ENCODE results near the gene BCL7C.

The BCL7C gene

DNA sequence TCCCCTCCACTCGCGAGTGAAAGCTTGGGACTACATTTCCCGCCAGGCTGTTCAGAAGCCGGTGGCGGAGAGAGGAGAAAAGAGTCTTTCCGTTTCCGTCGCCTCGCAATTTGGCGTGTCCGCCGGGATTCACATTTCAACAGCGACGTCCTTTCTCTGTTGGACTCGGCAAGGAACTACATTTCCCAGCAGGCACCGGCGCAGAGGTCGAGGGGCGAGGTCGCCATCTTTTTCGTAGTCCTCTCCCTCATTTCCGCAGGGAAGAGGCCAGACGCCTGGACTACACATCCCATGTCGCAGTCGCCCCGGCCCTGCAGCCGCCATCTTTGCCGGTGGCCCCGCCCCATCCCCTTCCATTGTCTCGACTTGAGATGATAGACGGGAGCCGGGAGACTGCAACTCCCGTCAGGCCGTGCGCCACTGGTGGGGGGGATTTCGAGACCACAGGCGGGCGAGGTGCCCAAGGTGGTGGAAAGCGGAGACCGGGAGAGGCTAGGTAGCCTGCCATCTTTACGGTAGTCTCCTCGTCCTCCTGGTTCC lies 28.6 kb upstream of the BCL7C start:
- peak overlapping the region; percentile 55 for H3K4me3 ChIP-seq (ENCODE audit: low read depth, low read length)
- TF ChIP-seq CTCF (IDR thresholded peaks at IDR 0.05; ENCODE audit: control insufficient read depth, extremely low read depth, insufficient read depth): no peak
- peak; percentile 99 for DNase-seq (ENCODE audit: low read depth)

DNA sequence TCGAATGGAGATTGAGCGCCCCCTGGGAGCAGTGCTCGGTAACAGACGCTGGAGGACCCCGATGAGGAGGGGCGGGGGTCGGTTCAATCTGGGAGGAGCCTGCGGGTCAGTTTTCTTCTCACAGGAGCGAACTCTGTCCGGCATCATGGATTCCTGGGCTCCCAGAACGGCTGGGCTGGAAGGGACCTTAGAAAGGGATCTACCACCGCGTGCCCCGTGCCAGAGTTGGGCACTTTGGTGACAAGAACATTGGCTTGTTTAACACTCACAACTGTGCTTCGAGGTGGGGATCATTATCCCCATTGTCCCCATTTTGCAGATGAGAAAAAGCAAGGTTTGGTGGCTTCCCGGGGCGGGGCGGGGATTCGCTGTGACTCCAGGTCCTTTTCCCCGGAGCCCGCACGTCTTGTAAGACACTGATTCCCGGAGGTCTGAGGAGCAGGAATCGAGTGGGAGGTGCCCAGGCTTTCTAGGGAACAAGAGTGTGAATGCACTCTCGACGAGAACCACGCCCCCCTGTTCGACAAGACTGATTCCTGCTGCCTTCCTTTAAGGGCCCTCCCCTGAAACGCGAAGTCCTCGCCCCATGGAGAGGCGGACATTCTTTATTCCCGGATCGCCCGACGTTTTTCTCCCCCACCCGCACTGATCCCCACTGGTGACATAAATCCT lies 28.0 kb upstream of the BCL7C start:
- DNase-seq (ENCODE audit: low read depth): peak; percentile 73
- peak; percentile 92 for TF ChIP-seq CTCF (IDR thresholded peaks at IDR 0.05; ENCODE audit: control insufficient read depth, extremely low read depth, insufficient read depth)
- H3K4me3 ChIP-seq (ENCODE audit: low read depth, low read length): peak overlapping the region; percentile 55

DNA sequence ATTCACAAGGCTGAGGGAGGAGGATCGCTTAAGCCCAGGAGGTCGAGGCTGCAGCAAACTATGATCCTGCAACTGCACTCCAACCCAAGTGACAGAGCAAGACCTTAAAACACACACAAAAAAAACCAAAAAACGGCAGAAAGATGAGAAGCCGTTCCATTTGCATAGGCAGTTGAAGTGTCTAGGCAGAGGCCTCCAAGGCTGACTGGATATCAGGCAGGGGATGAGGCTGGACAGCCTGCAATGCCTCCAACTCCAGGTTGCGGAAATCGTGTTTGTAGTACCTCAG lies 27.5 kb upstream of the BCL7C start:
- TF ChIP-seq CTCF (IDR thresholded peaks at IDR 0.05; ENCODE audit: control insufficient read depth, extremely low read depth, insufficient read depth): no peak
- H3K4me3 ChIP-seq (ENCODE audit: low read depth, low read length): peak overlapping the region; percentile 55
- DNase-seq (ENCODE audit: low read depth): no peak

GRCh38 chr16:30920891-30921290 lies 27.0 kb upstream of the BCL7C start:
- TF ChIP-seq CTCF (IDR thresholded peaks at IDR 0.05; ENCODE audit: control insufficient read depth, extremely low read depth, insufficient read depth): no peak
- H3K4me3 ChIP-seq (ENCODE audit: low read depth, low read length): no peak overlapping the region; the same call in 1 of the 2 replicates
- no peak for DNase-seq (ENCODE audit: low read depth)

DNA sequence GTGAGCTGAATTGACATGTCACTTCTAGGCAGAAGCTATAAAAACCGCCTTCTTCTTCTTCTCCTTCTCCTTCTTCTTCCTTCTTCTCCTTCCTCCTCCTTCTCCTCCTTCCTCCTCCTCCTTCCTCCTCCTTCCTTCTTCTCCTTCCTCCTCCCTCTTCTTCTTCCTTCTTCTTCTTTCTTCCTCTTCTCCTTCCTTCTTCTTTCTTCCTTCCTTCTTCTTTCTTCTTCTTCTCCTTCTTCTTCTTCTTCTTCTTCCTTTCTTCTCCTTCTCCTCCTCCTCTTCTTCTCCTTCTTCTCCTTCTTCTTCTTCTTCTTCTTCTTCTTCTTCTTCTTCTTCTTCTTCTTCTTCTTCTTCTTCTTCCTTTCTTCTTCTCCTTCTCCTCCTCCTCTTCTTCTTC lies 24.7 kb upstream of the BCL7C start:
- no peak for DNase-seq (ENCODE audit: low read depth)
- no peak overlapping the region for H3K4me3 ChIP-seq (ENCODE audit: low read depth, low read length)
- TF ChIP-seq CTCF (IDR thresholded peaks at IDR 0.05; ENCODE audit: control insufficient read depth, extremely low read depth, insufficient read depth): no peak

GRCh38 chr16:30914830-30915229 lies 21.0 kb upstream of the BCL7C start:
- DNase-seq (ENCODE audit: low read depth): no peak
- TF ChIP-seq CTCF (IDR thresholded peaks at IDR 0.05; ENCODE audit: control insufficient read depth, extremely low read depth, insufficient read depth): no peak
- no peak overlapping the region for H3K4me3 ChIP-seq (ENCODE audit: low read depth, low read length)
